Measurements from ENCODE around the gene SLC5A8. TPM values are rescaled to one million over a fixed set of nuclear protein-coding genes. Genes with fewer than 3 reads are reported as not detected.

The SLC5A8 gene
- total RNA-seq, 1 donor from 2014 or later = not detected

- H3K27ac Mint-ChIP-seq (ENCODE audit: unreplicated experiment) = no peak overlapping the region
- no peaks in the 10 kb centered on the region for H3K9me3 Mint-ChIP-seq (ENCODE audit: unreplicated experiment)
- DNase-seq (ENCODE audit: low spot score) = no peak
- H3K36me3 Mint-ChIP-seq (ENCODE audit: low read depth, unreplicated experiment) = no peaks in the 10 kb centered on the region
- no peaks in the 10 kb centered on the region for H3K27me3 Mint-ChIP-seq (ENCODE audit: unreplicated experiment)
- H3K4me3 Mint-ChIP-seq (ENCODE audit: unreplicated experiment) = no peak overlapping the region
- no peaks in the 10 kb centered on the region for H3K4me1 Mint-ChIP-seq (ENCODE audit: unreplicated experiment)
- TF ChIP-seq CTCF (IDR thresholded peaks at IDR 0.05; ENCODE audit: unreplicated experiment) = no peak
Measured at GRCh38 chr12:101127521-101128219, 82.4 kb downstream of the SLC5A8 start.

GRCh38 chr12:101117842-101118241 lies 92.2 kb downstream of the SLC5A8 start:
- Mint-ChIP-seq H3K4me3 (ENCODE audit: unreplicated experiment) (no peak overlapping the region), H3K4me1 (ENCODE audit: unreplicated experiment) (no peaks in the 10 kb centered on the region), H3K9me3 (ENCODE audit: unreplicated experiment) (peaks cover 5% of the 10 kb centered on the region), H3K27ac (ENCODE audit: unreplicated experiment) (no peak overlapping the region), H3K27me3 (ENCODE audit: unreplicated experiment) (peaks cover 1% of the 10 kb centered on the region), H3K36me3 (ENCODE audit: low read depth, unreplicated experiment) (no peaks in the 10 kb centered on the region)
- DNase-seq (ENCODE audit: low spot score) = no peak
- TF ChIP-seq CTCF (IDR thresholded peaks at IDR 0.05; ENCODE audit: unreplicated experiment) = no peak

GRCh38 chr12:101116911-101117310 lies 93.1 kb downstream of the SLC5A8 start:
- no peak for TF ChIP-seq CTCF (IDR thresholded peaks at IDR 0.05; ENCODE audit: unreplicated experiment)
- no peaks in the 10 kb centered on the region for H3K4me1 Mint-ChIP-seq (ENCODE audit: unreplicated experiment)
- peaks cover 5% of the 10 kb centered on the region for H3K9me3 Mint-ChIP-seq (ENCODE audit: unreplicated experiment)
- peaks cover 1% of the 10 kb centered on the region for H3K27me3 Mint-ChIP-seq (ENCODE audit: unreplicated experiment)
- no peak overlapping the region for H3K27ac Mint-ChIP-seq (ENCODE audit: unreplicated experiment)
- H3K36me3 Mint-ChIP-seq (ENCODE audit: low read depth, unreplicated experiment) = no peaks in the 10 kb centered on the region
- no peak overlapping the region for H3K4me3 Mint-ChIP-seq (ENCODE audit: unreplicated experiment)
- no peak for DNase-seq (ENCODE audit: low spot score)

GRCh38 chr12:101115326-101115725 lies 94.7 kb downstream of the SLC5A8 start:
- no peak for TF ChIP-seq CTCF (IDR thresholded peaks at IDR 0.05; ENCODE audit: unreplicated experiment)
- no peak for DNase-seq (ENCODE audit: low spot score)
- Mint-ChIP-seq H3K27me3 (ENCODE audit: unreplicated experiment) (peaks cover 1% of the 10 kb centered on the region), H3K9me3 (ENCODE audit: unreplicated experiment) (no peaks in the 10 kb centered on the region), H3K4me3 (ENCODE audit: unreplicated experiment) (no peak overlapping the region), H3K4me1 (ENCODE audit: unreplicated experiment) (no peaks in the 10 kb centered on the region), H3K36me3 (ENCODE audit: low read depth, unreplicated experiment) (no peaks in the 10 kb centered on the region), H3K27ac (ENCODE audit: unreplicated experiment) (no peak overlapping the region)

- no peaks in the 10 kb centered on the region for H3K4me1 Mint-ChIP-seq (ENCODE audit: unreplicated experiment)
- H3K36me3 Mint-ChIP-seq (ENCODE audit: low read depth, unreplicated experiment) = no peaks in the 10 kb centered on the region
- TF ChIP-seq CTCF (IDR thresholded peaks at IDR 0.05; ENCODE audit: unreplicated experiment) = no peak
- DNase-seq (ENCODE audit: low spot score) = no peak
- H3K9me3 Mint-ChIP-seq (ENCODE audit: unreplicated experiment) = no peaks in the 10 kb centered on the region
- no peak overlapping the region for H3K27ac Mint-ChIP-seq (ENCODE audit: unreplicated experiment)
- no peak overlapping the region for H3K4me3 Mint-ChIP-seq (ENCODE audit: unreplicated experiment)
- no peaks in the 10 kb centered on the region for H3K27me3 Mint-ChIP-seq (ENCODE audit: unreplicated experiment)
Measured at GRCh38 chr12:101111441-101111840, 98.6 kb downstream of the SLC5A8 start.
